Cardiac fibroblast (primary cell): ENCODE data around the gene NPEPL1.

Experiments
- DNase-seq, 2 donors: peaks; one replicate each; pipeline versions ENCODE4 v3.0.0 to v3.0.0-alpha.2; 2010; ENCODE audit warnings: low read depth in 2 of 2
- H3K4me3 ChIP-seq, 2 donors: replicated peaks in 1 of 2; 1 replicate in 1 of 2; 2 replicates in 1 of 2; pipeline ENCODE4 v1.5.1; 2011; ENCODE audit warnings: low read depth in 2 of 2, low read length in 2 of 2, mild to moderate bottlenecking in 2 of 2, moderate library complexity in 1 of 2
- TF ChIP-seq, protein P1 (sequence below): IDR thresholded peaks from one replicate; pipeline ENCODE4 v1.5.1; 2011; ENCODE audit warnings: low read depth, mild to moderate bottlenecking, low read length, inconsistent platforms

NPEPL1 gene

DNA sequence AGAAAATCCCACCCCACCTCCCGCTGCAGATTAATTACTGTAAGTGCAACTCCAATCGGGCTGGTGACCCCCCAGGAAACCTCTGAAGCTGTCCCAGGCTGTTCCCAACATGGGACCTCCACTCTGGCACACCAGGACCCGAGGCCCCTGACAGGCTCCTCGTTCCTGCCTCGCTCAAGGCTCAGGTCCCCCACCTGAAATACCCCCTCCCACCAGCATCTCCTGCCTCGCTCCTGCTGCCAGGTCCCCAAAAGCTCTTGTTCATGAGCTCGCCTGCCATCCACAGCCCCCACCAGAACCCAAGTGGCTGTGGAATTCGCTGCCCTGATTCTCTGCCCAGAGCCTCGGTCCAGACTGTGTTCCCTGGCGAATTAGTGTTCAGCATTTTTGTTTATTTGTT, 26.1 kb downstream of the NPEPL1 start:
- no peak for DNase-seq
- TF ChIP-seq, protein P1, sequence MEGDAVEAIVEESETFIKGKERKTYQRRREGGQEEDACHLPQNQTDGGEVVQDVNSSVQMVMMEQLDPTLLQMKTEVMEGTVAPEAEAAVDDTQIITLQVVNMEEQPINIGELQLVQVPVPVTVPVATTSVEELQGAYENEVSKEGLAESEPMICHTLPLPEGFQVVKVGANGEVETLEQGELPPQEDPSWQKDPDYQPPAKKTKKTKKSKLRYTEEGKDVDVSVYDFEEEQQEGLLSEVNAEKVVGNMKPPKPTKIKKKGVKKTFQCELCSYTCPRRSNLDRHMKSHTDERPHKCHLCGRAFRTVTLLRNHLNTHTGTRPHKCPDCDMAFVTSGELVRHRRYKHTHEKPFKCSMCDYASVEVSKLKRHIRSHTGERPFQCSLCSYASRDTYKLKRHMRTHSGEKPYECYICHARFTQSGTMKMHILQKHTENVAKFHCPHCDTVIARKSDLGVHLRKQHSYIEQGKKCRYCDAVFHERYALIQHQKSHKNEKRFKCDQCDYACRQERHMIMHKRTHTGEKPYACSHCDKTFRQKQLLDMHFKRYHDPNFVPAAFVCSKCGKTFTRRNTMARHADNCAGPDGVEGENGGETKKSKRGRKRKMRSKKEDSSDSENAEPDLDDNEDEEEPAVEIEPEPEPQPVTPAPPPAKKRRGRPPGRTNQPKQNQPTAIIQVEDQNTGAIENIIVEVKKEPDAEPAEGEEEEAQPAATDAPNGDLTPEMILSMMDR: no peak
- no peak overlapping the region for H3K4me3 ChIP-seq

DNA sequence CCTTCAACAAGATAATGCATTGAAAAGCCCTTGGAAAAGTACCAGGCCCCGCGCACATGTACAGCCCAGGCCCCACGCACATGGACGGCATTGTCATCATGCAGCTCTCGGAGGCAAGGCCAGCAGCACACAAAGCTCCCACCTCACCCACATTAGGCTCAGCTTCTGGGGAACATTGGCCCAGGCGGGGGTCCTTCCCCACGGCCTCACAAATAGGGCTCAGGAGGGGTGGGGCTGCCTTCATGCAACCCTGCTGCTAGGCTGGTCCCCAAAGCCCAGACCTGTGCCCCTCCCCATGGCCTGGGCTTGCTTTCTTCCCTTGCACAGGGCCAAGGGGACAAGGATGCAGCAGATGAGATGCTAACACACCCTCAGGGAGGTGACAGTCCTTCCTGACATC, 26.7 kb downstream of the NPEPL1 start:
- no peak for DNase-seq
- no peak overlapping the region for H3K4me3 ChIP-seq
- TF ChIP-seq, protein P1: no peak

DNA sequence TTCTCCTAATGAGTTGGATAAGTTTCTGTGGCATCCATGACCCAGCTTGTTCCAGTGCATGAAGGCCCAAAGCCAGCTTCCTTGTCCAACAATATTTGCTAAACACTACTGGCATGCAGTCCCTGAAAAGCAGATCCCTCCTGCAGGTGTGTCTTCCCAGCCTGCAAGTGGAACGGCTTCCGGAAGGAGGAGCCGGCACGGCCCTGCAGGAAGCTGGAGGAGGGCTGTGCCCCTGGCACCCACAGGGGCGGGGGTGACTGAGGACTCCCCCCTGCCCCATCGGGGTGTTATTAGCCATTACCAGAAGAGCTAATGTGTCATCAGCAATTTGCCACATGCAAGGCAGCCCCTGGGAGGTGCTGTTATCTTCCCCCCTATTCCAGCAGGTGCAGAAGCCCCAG, 27.4 kb downstream of the NPEPL1 start:
- H3K4me3 ChIP-seq: no peak overlapping the region
- TF ChIP-seq, protein P1: no peak
- no peak for DNase-seq

DNA sequence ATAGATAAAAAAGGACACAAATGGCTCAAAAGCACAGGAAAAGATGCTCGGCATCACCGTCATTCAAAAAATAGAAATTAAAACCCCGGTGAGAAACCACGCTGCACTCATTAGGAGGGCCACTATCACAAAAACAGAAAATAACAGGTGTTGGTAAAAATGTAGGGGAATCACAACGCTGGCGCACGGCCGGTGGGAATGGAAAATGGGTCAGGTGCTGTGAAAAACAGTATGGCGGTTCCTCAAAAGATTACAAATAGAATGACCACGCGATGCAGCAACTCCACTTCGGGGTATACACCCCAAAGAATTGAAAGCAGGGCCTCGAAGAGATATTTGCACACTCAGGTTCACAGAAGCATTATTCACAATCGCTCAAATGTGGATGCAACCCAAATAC, 28.3 kb downstream of the NPEPL1 start:
- TF ChIP-seq, protein P1: no peak
- no peak for DNase-seq
- H3K4me3 ChIP-seq: no peak overlapping the region

DNA sequence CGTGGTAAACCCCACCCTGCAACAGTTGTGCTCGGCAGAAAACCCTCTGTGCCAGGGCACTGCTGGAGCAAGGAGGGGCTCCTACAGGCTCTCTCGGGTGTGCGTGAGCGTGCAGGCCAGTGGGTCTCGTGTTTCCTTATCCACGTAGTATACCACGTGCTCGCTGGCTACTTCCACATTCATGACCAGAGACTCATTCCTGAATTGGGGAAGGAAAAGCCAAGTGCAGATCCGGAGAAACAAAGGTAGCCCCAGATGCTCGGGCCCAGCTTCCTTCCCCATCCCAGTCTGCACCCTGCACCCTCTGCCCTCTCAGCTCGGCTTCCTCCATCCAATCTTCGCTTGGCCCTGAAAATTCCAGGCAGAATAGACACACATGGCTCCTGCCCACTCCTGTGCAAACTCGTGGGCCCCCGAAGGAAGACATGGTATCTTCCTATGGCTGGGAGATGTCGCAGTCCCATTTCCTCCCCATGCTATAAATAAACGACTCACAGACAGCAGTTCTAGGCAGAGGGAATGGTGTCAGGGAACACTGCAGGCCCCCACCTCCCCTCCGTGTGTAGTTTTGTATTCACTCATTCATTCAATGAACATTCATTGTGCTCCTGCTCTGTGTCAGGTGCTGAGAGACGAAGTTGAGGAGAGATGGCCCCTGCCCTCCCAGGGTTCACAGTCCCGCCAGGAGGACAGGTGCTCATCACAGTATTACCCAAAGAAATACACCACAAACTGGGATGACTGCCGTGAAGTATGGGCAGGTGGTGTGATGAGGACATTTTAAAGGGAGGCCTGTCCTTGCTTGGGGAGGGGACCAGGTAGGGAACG, 29.6 kb downstream of the NPEPL1 start:
- no peak overlapping the region for H3K4me3 ChIP-seq
- DNase-seq: no peak
- TF ChIP-seq, protein P1: no peak

DNA sequence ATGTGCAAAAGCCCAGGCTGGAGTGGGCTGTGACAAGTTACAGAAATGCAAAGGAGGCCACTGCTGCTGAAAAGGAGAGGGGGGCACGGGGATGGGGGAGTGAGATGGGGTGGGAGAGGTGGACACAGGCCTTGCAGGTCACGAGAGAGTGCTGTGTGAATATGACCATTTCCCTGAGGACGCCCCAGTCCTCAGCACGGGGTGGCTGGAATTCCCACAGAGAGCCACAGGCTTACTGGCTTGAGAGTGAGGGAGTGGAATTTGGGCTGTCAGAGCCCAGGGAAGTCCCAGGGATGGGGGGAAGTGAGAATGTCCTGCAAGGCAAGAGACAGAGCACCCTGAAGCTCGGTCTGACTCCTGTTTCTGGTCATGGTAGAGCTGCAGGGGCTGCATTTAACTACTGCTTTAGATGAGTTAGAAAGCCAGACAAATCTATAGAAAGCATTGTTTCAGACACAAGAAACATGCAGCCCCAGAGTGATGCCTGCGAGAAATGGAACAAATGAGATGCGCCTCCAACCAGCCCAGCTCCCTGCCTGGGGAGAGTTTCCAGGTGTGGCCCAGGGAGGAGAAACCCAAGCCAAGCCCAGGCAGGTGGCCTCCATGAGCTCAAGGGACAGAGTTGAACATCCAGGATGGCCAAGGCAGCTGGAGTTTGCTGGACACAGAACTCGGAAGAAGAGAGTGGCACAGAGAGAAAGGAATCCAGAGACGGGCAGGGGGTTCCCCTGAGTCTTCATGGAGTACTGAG, 30.5 kb downstream of the NPEPL1 start:
- DNase-seq: no peak
- TF ChIP-seq, protein P1: no peak
- no peak overlapping the region for H3K4me3 ChIP-seq
